ENCODE results near the gene ERC1. TPM values are rescaled to one million over a fixed set of nuclear protein-coding genes. Genes with fewer than 3 reads are reported as not detected.
A peak's percentile ranks its signal among the peaks of the same experiment; 100 is the strongest.
"Not testable (repeated sequence)": the region's sequence is repeated elsewhere in the genome, so short reads cannot be mapped to it uniquely, and the experiment has no call there.

The ERC1 gene
- total RNA-seq, 1 donor from 2014 or later, result 40.1 TPM

GRCh38 chr12:1226951-1227350 lies 235.9 kb downstream of the ERC1 start:
- DNase-seq, result no peak

GRCh38 chr12:1234073-1234472 lies 243.1 kb downstream of the ERC1 start:
- DNase-seq, result no peak

- DNase-seq, result peak; percentile 28
Measured at GRCh38 chr12:1246637-1247036, 255.6 kb downstream of the ERC1 start.

- DNase-seq, result no peak
Measured at GRCh38 chr12:1250641-1251040, 259.6 kb downstream of the ERC1 start.

- DNase-seq, result peak; percentile 7
Measured at GRCh38 chr12:1252758-1253157, 261.7 kb downstream of the ERC1 start.

- not testable (repeated sequence) for DNase-seq
Measured at GRCh38 chr12:1255125-1255524, 264.1 kb downstream of the ERC1 start.

- not testable (repeated sequence) for DNase-seq
Measured at GRCh38 chr12:1255854-1256253, 264.8 kb downstream of the ERC1 start.

GRCh38 chr12:1256285-1256684 lies 265.3 kb downstream of the ERC1 start:
- no peak for DNase-seq

- DNase-seq, result no peak
Measured at GRCh38 chr12:1256991-1257390, 266.0 kb downstream of the ERC1 start.

- no peak for DNase-seq
Measured at GRCh38 chr12:1262011-1262410, 271.0 kb downstream of the ERC1 start.

GRCh38 chr12:1267243-1267642 lies 276.2 kb downstream of the ERC1 start:
- DNase-seq, result no peak

- DNase-seq, result no peak
Measured at GRCh38 chr12:1272142-1272541, 281.1 kb downstream of the ERC1 start.

GRCh38 chr12:1273051-1273450 lies 282.0 kb downstream of the ERC1 start:
- DNase-seq, result no peak

GRCh38 chr12:1277905-1278304 lies 286.9 kb downstream of the ERC1 start:
- no peak for DNase-seq

- no peak for DNase-seq
Measured at GRCh38 chr12:1279050-1279449, 288.0 kb downstream of the ERC1 start.

GRCh38 chr12:1280059-1280458 lies 289.0 kb downstream of the ERC1 start:
- DNase-seq, result no peak

GRCh38 chr12:1281683-1282366 lies 290.8 kb downstream of the ERC1 start:
- DNase-seq, result no peak

GRCh38 chr12:1282670-1283315 lies 291.8 kb downstream of the ERC1 start:
- DNase-seq, result peak; percentile 91

GRCh38 chr12:1283316-1283715 lies 292.3 kb downstream of the ERC1 start:
- DNase-seq, result no peak

GRCh38 chr12:1284611-1285010 lies 293.6 kb downstream of the ERC1 start:
- DNase-seq, result no peak

- no peak for DNase-seq
Measured at GRCh38 chr12:1287446-1287975, 296.5 kb downstream of the ERC1 start.

- no peak for DNase-seq
Measured at GRCh38 chr12:1288333-1288732, 297.3 kb downstream of the ERC1 start.

GRCh38 chr12:1289371-1290155 lies 298.5 kb downstream of the ERC1 start:
- DNase-seq, result peak; percentile 13

Measured in skin of body (tissue), 2 donors.